HG03460 (cell line): Measurements from ENCODE around the gene CPEB2.

Source experiments
- ATAC-seq: cut with Tn5 transposase; IDR thresholded peaks from one replicate; pipeline ENCODE4 v1.9.1; 2021; ENCODE audit not compliant: unreplicated experiment

CPEB2 gene

DNA sequence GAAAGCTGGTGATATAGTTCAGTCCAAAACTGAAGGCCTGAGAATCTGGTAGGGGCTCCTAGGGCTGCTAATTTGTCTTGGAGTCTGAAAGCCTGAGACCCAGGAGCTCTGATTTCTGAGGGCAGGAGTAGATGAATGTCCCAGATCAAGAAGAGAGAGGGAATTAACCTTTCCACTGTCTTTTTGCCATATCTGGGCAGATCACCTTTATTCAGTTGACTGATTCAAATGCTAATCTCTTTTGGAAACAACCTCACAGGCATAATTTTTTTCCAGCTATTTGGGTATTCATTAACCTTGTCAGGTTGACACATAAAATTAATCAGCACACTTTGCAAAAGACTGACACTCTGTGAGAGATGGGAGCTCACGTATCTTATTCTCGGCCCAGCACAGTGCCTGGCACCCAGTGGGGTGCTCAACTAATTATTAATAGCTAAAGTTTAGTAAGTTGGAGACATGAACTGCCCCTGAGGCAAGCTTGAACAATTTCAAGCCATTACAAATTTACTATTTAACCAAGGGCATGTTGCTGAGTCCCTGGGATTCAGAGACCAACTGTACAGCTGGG is 114.3 kb downstream of the CPEB2 start:
- no peak for ATAC-seq

DNA sequence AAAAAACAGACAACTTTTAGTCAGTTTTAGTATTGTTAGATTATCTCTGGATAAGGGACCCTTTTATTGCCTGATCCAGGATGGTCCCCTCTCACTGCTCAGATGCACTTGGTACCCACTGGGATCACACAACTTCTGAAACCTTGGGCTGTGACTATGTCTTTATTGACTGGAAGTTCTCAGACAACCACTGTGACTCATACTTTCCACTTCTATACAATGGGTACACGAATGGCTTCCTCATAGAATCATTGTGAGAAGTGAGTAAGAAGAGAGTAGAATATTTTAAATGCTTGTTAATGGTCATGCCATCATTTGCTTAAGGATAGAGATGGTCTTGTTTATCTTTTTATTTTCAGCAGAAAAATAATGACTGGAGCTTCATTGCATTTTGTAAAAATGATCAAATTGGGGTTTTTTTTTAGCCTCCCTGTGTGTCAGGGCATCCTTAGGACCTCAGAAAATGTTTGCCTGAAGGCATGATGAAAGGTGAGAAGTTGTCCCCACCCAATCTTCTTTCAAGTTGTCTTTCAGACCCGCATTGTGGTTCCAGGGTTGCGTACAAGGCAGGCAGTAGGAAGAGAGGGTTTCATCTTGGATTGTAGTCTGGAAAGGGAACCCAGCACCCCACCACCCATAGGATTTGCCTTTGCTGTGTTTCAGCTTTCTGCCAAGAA is 115.1 kb downstream of the CPEB2 start:
- no peak for ATAC-seq

GRCh38 chr4:15118292-15118691 is 116.0 kb downstream of the CPEB2 start:
- ATAC-seq, result no peak
